Measurements from ENCODE around the gene ADCY10. TPM values are rescaled to one million over a fixed set of nuclear protein-coding genes. Genes with fewer than 3 reads are reported as not detected.

Gene ADCY10
- total RNA-seq, 1 donor from 2014 or later = 1.9 TPM

- Histone ChIP-seq H3K9me3 (no peaks in the 10 kb centered on the region), H3K27me3 (no peaks in the 10 kb centered on the region), H3K4me3 (no peak overlapping the region), H3K27ac (no peak overlapping the region), H3K36me3 (no peaks in the 10 kb centered on the region), H3K4me1 (no peaks in the 10 kb centered on the region)
- DNase-seq (ENCODE audit: low spot score in 2 of 2) = no peak
- no peak for TF ChIP-seq CTCF (IDR thresholded peaks at IDR 0.05)
- intact Hi-C loops (cut with DNase I) = no loop called here
Observed at GRCh38 chr1:167849666-167850065, 64.3 kb downstream of the ADCY10 start.

GRCh38 chr1:167842872-167843271 lies 71.1 kb downstream of the ADCY10 start:
- H3K4me3 ChIP-seq = no peak overlapping the region
- intact Hi-C loops (cut with DNase I) = no loop called here
- H3K27ac ChIP-seq = no peak overlapping the region
- H3K9me3 ChIP-seq = no peaks in the 10 kb centered on the region
- H3K27me3 ChIP-seq = no peaks in the 10 kb centered on the region
- DNase-seq (ENCODE audit: low spot score in 2 of 2) = no peak
- no peaks in the 10 kb centered on the region for H3K4me1 ChIP-seq
- no peaks in the 10 kb centered on the region for H3K36me3 ChIP-seq
- no peak for TF ChIP-seq CTCF (IDR thresholded peaks at IDR 0.05)

- Histone ChIP-seq H3K9me3 (no peaks in the 10 kb centered on the region), H3K36me3 (no peaks in the 10 kb centered on the region), H3K27ac (no peak overlapping the region), H3K4me1 (no peaks in the 10 kb centered on the region), H3K27me3 (no peaks in the 10 kb centered on the region), H3K4me3 (no peak overlapping the region)
- intact Hi-C loops (cut with DNase I) = no loop called here
- DNase-seq (ENCODE audit: low spot score in 2 of 2) = no peak
- TF ChIP-seq CTCF (IDR thresholded peaks at IDR 0.05) = no peak
Observed at GRCh38 chr1:167841530-167841929, 72.4 kb downstream of the ADCY10 start.

GRCh38 chr1:167839009-167839408 lies 74.9 kb downstream of the ADCY10 start:
- intact Hi-C loops (cut with DNase I) = no loop called here
- H3K27me3 ChIP-seq = no peaks in the 10 kb centered on the region
- H3K36me3 ChIP-seq = no peaks in the 10 kb centered on the region
- no peak for DNase-seq (ENCODE audit: low spot score in 2 of 2)
- H3K4me3 ChIP-seq = no peak overlapping the region
- H3K9me3 ChIP-seq = no peaks in the 10 kb centered on the region
- no peak overlapping the region for H3K27ac ChIP-seq
- TF ChIP-seq CTCF (IDR thresholded peaks at IDR 0.05) = no peak
- H3K4me1 ChIP-seq = no peaks in the 10 kb centered on the region

GRCh38 chr1:167837326-167837725 lies 76.6 kb downstream of the ADCY10 start:
- Histone ChIP-seq H3K36me3 (no peaks in the 10 kb centered on the region), H3K4me1 (no peaks in the 10 kb centered on the region), H3K27me3 (no peaks in the 10 kb centered on the region), H3K9me3 (no peaks in the 10 kb centered on the region), H3K4me3 (no peak overlapping the region), H3K27ac (no peak overlapping the region)
- no peak for TF ChIP-seq CTCF (IDR thresholded peaks at IDR 0.05)
- intact Hi-C loops (cut with DNase I) = no loop called here
- no peak for DNase-seq (ENCODE audit: low spot score in 2 of 2)

GRCh38 chr1:167836197-167836596 lies 77.7 kb downstream of the ADCY10 start:
- Histone ChIP-seq H3K27ac (no peak overlapping the region), H3K4me3 (no peak overlapping the region), H3K9me3 (no peaks in the 10 kb centered on the region), H3K27me3 (no peaks in the 10 kb centered on the region), H3K4me1 (no peaks in the 10 kb centered on the region), H3K36me3 (no peaks in the 10 kb centered on the region)
- no peak for DNase-seq (ENCODE audit: low spot score in 2 of 2)
- intact Hi-C loops (cut with DNase I) = no loop called here
- no peak for TF ChIP-seq CTCF (IDR thresholded peaks at IDR 0.05)

All from ascending aorta (tissue), 2 donors.